GM19395 (cell line): Measurements from ENCODE around the gene PSMG3.

Experiments used
- ATAC-seq: cut with Tn5 transposase; IDR thresholded peaks from one replicate; pipeline ENCODE4 v1.9.1; 2021; ENCODE audit warnings: mild to moderate bottlenecking, moderate library complexity; ENCODE audit not compliant: unreplicated experiment

Gene PSMG3, protein sequence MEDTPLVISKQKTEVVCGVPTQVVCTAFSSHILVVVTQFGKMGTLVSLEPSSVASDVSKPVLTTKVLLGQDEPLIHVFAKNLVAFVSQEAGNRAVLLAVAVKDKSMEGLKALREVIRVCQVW

DNA sequence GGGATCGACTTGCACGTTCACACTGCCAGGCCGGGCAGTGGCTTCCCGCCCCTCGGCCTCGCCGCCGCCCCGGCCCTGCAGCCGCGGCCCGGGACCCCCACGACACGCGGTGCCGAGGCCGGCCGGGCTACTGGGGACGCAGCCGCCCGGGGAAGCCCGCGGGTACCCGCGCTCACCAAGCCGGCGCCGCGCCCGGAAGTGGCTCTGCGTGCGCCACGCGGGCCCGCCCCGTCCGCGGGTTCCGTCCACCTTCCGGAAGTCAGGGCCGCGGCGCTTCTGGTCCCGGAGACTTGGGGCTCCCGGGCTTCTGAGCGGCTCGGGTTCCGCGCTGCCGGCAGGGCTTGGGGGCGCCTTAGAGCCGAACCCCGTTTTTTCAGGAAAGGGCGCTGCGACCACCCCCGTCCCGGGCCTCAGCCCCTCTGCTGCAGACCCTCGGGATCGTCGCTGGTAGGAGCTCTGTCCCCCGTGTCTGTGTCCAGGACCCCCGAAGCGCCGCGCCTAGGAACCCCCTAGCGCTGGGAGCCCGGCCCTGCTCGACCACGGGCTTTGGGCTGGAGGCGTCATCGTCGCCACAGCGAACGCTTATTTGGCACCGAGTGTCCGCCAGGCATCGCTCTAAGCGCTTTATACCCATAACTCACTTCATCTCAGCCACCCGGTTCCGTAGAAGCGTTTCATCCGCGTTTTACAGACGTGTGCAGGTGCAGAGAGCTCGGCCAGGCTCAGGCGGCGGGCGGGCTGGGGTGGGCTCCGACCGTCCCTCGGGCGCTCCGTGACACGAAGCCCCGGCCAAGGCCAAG lies at the start of gene PSMG3:
PSMG3 (minus strand) TSS at position 200 of the 800 bp plus-strand sequence. CDS start 693 bp downstream, outside the sequence.
- peak; percentile 84 for ATAC-seq

DNA sequence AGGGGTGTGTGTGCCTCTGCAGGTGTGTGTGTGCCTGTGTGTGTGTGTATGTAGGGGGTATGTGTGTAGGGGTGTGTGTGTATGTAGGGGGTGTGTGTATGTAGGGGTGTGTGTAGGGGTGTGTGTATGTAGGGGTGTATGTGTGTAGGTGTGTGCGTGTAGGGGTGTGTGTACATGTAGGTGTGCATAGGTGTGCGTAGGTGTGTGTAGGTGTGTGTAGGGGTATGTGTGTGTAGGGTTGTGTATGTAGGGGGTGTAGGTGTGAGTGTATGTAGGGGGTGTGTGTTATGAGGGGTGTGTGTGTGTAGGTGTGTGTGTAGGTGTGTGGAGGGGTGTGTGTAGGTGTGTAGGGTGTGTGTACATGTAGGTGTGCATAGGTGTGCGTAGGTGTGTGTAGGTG lies 48.6 kb upstream of the PSMG3 start:
- ATAC-seq = no peak

DNA sequence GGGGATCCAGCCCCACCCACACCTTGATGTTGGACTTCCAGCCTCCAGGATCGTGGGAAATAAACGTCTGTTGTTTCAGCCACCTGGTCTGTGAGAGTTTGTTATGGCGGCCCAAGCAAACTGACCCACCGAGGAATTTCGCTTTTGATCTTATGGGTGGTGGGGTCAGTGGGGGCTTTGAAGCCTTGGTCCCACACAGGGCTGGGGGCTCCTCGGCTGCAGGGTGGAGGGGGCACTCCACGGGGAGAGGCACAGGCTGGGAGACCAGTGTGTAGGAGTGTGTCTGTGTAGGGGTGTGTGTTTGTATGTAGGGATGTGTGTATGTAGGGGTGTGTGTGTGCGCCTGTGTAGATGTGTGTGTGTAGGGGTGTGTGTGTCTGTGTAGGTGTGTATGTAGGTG lies 48.1 kb upstream of the PSMG3 start:
- ATAC-seq = no peak

DNA sequence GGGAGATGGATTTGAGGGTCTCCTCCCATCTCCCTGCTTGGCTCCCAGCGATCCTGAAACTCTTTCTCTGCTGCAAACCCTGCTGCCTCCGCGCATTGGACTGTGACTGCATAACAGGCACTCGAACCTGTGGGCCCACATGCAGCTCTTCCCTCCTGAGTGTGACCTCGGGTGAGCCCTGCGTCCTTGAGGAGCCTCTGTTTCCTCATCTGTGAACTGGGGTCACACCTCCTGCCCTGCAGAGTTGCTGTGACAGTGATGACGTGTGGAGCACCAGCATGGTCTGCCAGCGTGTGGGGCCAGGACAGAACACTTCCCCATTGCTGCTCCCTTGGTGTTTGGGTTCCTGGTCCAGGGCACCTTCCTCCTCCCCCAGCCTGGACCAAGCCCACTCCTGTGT lies 46.9 kb upstream of the PSMG3 start:
- ATAC-seq = no peak

DNA sequence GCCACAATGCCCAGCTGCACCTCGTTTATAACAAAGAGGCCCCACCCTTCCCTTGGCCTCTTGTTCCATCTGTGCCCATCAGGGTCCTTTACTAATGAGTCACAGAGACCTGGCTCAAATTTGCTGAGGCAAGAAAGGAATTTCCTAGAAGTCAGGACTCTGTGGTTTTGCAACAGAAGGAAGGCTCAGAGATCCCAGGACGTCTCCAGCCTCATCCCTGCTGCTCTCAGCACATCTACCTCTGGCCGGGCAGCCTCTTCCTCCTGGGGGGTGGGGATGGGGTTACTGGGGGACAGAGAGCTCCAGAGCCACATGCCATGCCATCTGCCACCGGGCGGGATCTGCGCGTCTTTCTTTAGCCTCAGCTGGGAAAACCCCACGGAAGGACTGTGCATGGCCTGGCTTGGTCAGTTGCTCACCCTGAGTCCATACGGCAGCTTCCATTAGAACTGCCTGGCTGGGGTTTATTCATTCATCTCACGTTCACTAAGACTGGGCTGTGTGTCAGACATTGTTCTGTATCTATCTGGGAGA lies 41.9 kb upstream of the PSMG3 start:
- ATAC-seq = no peak

DNA sequence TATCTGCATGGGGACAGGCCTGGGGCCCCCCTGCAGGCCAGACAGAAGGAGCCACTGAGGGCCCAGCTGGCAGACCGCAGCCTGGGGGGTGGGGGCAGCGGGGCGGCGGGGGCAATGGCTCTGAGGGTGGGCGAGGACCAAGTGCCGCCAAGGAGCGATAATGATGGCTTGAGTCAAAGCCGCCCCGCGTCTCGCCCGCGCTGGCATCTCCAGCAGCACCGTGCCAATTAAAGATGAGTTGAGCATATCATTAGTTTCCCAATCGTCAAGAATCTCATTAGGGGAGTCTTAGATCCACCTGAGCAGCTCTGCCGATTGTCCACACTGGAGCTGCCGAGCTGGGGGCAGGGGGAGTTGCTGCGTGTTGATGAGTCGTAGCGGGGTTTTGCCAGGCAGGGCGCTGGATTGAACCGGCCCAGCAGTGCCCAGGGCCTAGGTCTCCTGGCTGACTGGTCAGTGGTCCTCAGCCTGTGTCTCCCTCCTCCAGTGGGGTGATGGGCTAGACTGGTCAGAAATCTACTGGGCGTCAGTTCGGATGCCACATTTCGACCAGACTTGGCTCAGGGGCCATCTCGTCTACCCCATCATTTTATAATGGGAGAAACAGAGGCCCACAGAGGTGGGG lies 41.0 kb upstream of the PSMG3 start:
- ATAC-seq = no peak

DNA sequence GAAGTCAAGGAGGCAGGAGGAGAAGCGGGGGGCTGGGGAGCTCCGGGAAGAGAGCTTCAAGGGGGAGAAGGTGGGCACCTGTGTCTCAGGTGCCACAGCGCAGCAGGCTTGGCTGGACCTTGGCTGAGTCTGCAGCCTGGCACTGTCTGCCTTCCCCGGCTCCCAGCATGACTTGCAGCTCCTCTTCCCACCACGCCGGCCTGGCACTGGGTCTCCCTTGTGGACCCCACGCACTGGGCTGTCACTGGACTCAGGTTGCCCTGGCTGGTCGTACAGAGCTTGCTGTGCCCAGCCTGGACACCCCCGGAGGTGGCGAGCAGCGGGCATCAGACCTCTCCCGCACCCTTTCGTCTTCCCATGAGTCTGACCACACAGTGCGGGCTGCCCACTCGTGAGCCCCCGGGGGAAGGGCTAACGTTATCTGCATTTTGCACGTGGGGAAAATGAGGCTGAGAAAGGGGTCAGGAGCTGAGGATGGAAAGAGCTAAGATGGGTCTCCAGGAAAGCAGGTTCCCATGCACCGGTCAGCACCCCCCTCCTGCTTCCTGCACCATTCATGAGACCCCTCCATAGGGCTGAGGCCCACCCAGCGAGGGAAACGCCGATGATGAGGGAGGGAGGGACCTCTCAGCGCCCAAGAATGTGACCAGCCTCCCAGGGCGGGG lies 40.3 kb upstream of the PSMG3 start:
- no peak for ATAC-seq

DNA sequence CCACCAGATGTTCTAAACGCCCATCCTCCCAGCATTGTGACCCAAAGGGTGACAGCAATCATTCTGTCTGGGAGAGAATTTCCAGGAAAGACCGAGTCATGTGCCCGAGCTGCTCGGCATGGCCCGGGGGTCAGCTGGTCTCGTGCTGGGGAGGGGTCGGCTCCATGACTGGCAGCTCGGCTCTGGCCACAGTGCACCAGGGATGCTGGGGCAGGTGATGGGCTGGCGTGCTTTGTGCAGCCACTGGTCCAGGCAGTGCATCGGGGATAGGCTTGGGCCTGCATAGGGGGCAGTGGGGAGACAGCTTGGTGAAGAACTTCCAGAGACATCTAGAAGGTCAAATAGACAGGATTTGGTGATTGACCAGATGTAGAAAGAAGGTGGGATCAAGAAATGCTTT lies 39.2 kb upstream of the PSMG3 start:
- ATAC-seq = no peak

DNA sequence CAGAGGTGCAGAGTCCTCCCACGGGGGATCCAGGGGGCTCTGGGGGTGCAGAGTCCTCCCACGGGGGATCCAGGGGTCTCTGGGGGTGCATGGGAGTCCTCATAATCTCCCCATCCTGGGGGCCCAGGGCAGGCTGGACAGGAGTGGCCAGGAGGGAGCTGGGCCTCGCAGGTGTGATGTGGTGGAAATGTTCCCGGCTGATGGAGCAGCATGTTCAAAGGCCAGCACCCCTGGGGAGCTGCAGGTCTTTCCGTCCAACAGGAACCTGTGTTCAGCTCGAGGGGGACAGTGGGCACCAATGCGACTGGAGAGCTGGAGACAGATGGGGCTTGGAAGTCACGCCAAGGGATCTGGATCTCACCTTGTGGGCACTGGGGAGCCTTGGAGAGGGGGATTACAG lies 38.5 kb upstream of the PSMG3 start:
- no peak for ATAC-seq

DNA sequence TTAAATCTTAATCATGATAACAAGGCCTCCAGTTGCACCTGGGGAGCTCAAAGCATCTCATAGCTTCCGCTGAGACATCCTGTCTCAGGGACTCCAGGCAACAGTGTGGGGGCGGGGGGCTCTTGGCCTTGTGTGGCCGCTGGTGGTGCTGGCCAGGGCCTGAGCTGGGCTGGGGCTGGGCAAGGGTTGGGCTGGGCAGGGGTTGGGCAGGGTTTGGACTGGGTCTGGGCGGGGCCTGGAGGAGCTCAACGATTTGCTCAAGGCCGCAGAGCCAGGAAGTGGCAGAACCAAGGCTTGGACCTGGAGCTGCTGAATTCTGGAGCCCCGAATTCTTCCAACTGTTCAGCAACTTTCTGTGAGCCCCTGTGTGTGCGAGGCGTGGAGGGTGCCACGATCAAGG lies 37.9 kb upstream of the PSMG3 start:
- ATAC-seq = no peak

DNA sequence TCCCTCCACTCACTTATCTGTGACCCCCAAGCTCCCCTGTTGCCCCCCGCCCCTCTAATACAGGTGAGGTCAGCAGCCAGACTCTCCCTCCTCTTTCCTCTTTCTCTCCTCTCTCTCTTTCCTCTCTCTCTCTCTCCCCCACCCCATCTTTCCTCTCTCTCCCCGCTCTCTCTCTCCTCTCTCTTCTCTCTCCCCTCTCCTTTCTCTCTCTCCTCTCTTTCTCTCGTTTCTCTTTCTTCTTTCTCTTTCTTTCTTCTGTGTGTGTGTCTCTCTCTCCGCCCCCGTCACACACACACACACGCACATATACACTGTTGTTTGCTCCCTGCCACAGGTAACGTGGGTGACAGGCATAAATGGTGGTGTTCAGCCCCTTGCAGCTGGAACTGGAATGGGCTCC lies 37.2 kb upstream of the PSMG3 start:
- no peak for ATAC-seq

DNA sequence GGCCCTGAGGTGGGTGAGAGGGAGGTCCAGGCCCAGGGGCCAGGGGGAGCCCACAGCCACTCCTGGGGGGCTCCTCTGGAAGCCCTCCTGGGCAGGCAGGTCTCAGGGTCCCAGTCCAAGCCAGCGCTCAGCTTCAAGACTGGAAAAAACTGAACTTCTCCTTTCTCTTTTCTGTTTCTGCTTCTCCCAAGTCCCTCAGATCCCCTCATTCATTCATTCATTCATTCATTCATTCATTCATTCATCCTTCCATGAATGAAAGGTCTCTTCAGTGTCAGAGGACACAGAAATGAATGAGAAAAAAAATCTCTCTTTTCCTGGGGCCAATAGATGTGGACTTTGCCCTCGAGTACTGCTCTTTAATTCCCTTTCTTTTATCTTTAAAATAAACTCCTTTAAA lies 34.6 kb upstream of the PSMG3 start:
- ATAC-seq = no peak

DNA sequence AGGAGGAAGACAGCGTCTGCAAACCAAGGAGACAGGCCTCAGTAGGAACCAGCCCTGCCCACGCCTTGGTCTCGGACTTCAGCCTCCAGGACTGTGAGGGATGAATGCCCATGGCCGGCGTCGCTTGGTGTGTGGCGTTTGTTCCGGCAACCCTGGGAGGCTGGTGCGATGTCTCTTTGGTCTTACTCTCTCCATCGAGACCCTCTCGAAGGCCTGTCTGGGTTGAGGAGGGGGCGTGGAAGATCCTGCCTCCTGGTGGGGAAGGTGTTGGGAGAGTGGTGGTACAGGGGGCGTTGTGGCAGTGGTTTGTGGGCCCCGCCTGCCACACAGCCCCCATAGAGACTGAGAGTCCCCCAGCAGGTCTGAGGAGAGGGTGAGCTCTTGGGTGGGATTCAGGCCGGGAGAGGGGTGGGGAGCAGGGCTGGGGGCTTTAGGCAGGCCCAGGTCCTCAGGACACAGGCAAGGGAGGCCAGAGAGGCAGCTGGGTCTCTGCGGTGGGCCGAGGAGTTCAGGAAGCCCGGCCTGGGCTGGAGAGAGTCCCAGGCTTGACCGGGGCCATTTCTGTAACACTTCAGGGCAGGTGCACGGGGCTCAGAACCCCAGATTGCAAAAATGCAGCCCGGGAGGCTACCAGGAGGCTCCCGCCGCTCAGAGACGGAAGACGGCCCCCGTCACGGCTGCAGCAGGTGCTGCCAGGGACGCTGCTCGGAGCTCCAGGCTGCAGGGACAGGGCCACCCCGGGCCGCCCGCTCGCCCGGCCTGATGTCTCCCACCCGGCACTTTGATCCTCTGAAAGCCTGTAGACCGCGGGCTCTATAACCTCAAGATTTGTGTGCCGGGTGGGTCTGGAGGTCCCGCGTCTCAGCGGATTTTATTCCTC lies 33.8 kb upstream of the PSMG3 start:
- ATAC-seq = no peak

DNA sequence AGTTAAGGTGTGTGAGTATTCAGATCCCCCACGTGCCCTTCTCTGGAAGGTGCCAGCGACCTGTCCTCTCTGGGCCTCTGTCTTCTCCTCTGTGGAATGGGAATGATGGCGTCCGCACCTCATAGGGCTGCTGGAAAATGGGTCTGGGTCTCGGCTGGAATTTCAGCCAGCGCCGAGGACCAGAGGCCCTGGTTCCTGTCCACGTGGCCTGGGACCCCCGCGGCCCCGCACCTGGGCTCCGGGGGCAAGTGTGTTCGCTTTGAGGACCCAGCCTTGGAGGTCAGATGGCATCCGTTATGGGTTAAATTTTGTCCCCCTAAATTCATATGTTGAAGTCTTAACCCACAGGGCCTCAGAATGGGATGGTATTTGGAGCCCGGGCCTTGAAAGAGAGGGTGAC lies 32.6 kb upstream of the PSMG3 start:
- ATAC-seq = no peak

DNA sequence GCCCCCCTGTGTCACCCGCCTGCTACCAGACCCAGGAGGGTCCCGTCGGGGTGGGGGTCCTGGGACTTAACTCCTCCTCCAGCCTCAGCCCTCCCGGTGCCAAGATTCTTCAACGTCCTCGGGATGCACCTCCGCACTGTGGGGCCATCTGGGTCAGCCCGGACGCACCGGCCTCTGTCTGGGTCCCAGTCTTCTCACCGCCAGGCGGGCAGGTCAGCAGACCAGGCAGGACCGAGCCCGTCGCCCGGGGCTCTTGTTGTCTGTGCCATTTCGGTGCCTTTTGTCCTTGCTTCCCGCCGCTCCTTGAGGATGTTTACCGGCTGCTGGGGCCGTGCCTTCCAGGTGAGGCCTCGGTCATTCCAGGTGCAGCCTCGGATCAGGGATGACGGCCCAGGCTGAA lies 32.1 kb upstream of the PSMG3 start:
- no peak for ATAC-seq

DNA sequence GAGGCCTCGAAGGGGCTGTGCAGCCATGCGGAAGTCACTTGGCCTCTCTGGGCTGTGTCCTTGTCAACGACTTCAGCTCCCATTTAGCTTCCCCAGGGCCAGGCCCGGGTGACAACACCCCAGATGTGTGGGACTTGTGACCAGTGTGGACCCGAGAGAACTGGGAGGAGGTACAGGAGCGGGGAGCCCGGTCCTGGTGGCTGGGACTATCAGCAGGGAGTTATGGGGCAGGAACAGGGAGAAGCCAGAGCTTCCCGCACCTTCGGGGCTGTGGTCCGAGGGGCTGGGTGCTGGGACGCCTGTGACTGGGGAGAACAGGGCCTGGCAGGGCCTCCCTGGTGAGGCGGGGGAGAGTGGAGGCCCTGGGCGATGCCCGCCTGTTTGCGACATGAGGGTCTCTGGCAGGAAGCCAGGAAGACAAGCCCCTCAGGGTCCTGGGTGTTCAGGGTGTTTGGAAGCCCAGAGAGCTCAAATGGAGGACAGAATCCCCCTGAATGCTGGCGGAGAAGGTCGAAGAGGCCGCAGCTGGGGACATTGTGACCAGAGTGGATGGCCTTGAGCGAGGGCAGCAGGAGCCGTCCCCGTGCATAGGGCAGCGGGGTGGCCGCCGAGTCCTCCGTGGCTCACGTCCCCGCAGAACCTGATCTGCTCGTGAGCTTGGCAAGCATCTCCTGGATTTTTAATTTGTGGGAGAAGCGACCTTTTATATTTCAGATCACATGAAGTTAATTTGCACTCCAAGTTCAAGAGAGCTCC lies 30.0 kb upstream of the PSMG3 start:
- ATAC-seq = no peak

DNA sequence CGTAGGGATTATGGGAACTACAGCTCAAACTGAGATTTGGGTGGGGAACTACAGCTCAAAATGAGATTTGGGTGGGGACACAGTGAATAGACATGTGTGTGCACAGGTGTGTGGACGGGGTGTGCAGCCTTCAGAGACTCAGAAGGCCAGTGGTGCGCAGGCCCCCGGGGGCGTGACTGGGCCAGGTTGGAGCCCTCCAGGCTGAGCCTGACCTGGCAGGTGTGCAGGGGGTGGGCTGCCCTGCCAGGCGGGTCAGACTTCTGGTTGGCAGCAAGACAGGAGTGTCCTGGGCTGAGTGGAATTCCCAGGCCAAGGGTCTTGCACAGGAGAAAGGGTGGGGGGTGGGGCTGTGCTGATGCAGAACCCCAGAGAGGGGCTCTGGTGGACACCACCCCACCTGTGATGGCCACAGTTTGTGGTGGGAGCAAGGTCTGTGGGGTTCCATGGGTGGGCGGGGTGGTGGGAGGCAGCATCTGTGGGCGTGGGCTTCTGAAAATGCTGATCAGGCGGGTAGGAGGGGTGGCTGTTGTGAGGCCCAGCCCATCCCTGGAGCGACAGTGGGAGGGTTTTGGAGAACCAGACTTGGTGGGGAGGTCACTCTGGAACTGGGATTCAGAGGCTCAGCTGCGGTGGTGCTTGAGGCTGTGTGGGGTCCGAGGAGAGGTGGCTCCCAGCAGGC lies 29.3 kb upstream of the PSMG3 start:
- no peak for ATAC-seq

DNA sequence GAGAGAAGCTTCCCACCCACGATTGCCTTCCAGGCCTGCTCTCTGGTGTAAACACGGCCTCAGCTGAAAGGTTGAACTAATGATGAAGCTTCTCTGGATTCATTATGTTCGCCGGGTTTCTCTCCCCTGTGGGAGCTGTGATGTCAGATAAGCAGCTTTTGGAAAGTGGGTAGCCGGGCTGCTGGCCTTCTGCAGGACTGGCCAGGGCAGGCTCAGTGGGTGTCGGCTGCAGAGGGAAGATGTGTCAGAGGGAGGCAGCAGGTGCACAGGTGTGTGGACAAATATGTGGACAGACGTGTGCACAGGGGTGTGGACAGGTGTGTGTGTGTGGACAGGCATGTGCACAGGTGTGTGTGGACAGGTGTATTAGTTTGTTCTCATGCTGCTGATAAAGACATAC lies 28.5 kb upstream of the PSMG3 start:
- ATAC-seq = no peak

DNA sequence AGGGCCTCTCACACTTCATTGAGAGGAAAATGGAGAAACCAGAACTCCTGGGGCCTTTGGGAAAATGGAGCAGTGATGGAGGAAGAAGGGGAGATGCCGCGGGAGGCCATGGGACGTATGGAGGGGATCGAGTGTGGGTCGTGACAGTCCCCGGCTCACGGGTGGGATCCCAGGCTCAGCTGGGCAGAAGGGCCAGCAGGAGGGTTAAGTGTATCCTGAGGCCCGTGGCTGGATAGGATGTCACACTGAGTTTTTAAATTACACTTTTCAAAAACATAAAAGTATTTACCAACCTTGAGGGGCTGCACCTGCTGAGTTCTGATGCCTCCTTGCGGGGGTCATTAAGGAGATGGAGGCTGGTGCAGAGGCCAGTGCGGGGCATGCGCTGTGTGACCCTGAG lies 28.0 kb upstream of the PSMG3 start:
- ATAC-seq = no peak
